Large intestine (tissue), 3 donors: Measurements from ENCODE around the gene CKS1B. TPM values are rescaled to one million over a fixed set of nuclear protein-coding genes. Genes with fewer than 3 reads are reported as not detected.

Experiments used
- DNase-seq, 2 donors: peaks; one replicate each; pipeline versions ENCODE4 v3.0.0 to v3.0.0-alpha.2; 2013
- H3K27ac ChIP-seq: one replicate; pipeline ENCODE4 v1.5.1; 2013; ENCODE audit warnings: low read length
- H3K27me3 ChIP-seq: 2 replicates; pipeline ENCODE4 v1.6.1; 2013; ENCODE audit warnings: low read length; ENCODE audit not compliant: control insufficient read depth, insufficient read depth
- H3K36me3 ChIP-seq: 2 replicates; pipeline ENCODE4 v1.6.1; 2013; ENCODE audit warnings: low read length; ENCODE audit not compliant: control insufficient read depth, insufficient read depth
- H3K4me1 ChIP-seq: one replicate; pipeline ENCODE4 v1.6.1; 2013; ENCODE audit warnings: low read length; ENCODE audit not compliant: control insufficient read depth, insufficient read depth
- H3K4me3 ChIP-seq: one replicate; pipeline ENCODE4 v1.5.1; 2013; ENCODE audit warnings: low read length
- H3K9me3 ChIP-seq: one replicate; pipeline ENCODE4 v1.6.1; 2013; ENCODE audit warnings: mild to moderate bottlenecking, low read depth, low read length, moderate library complexity; ENCODE audit not compliant: control insufficient read depth
- WGBS: methylation state at CpG from one replicate; pipeline ENCODE4 v1.1.5; 2013; ENCODE audit warnings: low lambda C conversion rate; ENCODE audit not compliant: insufficient coverage; 5-methylcytosine and 5-hydroxymethylcytosine counted together
- polyA plus RNA-seq: library from polyadenylated mRNA; unstranded; fragments of 120-200 nt; gene quantifications from one replicate; pipeline ENCODE4 v1.2.1, GENCODE V29; 2013

Gene CKS1B
- polyA plus RNA-seq, 1 donor = 65.6 TPM

GRCh38 chr1:155009221-155009711 lies 34.8 kb downstream of the CKS1B start:
- no CpG with 5 or more reads among the region's 12 CpGs for WGBS
- no peaks in the 10 kb centered on the region for H3K27me3 ChIP-seq
- no peak for DNase-seq
- peaks cover 98% of the 10 kb centered on the region for H3K4me1 ChIP-seq
- H3K27ac ChIP-seq = peak overlapping the region; percentile 69
- peak overlapping the region; percentile 25 for H3K4me3 ChIP-seq
- H3K9me3 ChIP-seq = no peaks in the 10 kb centered on the region
- peaks cover 38% of the 10 kb centered on the region for H3K36me3 ChIP-seq

DNA sequence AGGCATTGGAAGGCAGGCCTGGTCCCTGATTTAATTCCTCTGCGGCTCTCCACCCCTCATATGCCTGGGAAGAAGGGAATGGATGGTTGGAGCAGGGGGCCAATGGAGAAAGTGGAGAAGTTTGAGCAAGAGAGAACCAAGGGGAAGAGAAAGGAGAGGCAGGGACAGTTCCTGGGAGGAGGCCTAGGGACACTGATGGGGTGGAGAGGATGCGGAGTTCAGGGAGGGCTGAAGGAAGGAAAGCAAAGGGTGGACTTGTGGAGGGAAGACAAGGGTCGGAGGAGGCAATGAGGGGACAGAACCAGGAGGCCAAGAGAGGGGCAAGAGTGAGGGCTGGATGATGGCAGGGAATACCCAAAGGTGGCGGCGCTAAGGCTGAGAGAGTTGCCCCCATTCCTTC lies 35.3 kb downstream of the CKS1B start:
- no peak overlapping the region for H3K27ac ChIP-seq

GRCh38 chr1:155010211-155010918 lies 35.9 kb downstream of the CKS1B start:
- WGBS = no CpG with 5 or more reads among the region's 11 CpGs
- H3K27ac ChIP-seq = no peak overlapping the region
- no peaks in the 10 kb centered on the region for H3K9me3 ChIP-seq
- H3K36me3 ChIP-seq = peaks cover 46% of the 10 kb centered on the region
- no peak for DNase-seq
- H3K4me3 ChIP-seq = no peak overlapping the region
- peaks cover 88% of the 10 kb centered on the region for H3K4me1 ChIP-seq
- no peaks in the 10 kb centered on the region for H3K27me3 ChIP-seq

More for the DNA sequence above, 35.3 kb downstream of the CKS1B start:
- Histone ChIP-seq H3K36me3 (peaks cover 41% of the 10 kb centered on the region), H3K27me3 (no peaks in the 10 kb centered on the region), H3K4me1 (peaks cover 94% of the 10 kb centered on the region), H3K4me3 (no peak overlapping the region), H3K9me3 (no peaks in the 10 kb centered on the region)
- 100% methylated on average over 1 of the region's 5 CpGs for WGBS
- DNase-seq = no peak

DNA sequence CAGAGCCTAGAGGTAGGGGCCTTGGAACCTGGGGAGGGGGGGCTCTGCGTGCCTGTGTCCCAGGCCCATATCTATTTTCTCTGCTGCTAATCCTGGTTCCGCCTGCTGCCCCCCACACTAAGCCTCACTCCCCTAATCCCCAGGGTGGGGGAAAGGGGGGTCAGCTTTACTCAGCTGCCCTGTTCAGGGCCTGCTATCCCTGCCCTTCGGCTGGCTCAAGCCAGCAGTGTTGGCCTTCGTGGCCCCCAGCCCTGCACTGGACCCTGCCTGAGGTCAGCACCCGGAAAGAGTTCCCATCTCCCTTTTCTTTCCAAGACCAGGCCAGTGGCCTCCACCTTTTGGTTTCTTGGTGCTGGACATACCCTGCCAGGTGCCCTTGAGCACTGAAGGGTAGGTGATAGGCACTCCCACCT lies 36.5 kb downstream of the CKS1B start:
- Histone ChIP-seq H3K36me3 (peaks cover 49% of the 10 kb centered on the region), H3K9me3 (no peaks in the 10 kb centered on the region), H3K4me3 (no peak overlapping the region)

DNA sequence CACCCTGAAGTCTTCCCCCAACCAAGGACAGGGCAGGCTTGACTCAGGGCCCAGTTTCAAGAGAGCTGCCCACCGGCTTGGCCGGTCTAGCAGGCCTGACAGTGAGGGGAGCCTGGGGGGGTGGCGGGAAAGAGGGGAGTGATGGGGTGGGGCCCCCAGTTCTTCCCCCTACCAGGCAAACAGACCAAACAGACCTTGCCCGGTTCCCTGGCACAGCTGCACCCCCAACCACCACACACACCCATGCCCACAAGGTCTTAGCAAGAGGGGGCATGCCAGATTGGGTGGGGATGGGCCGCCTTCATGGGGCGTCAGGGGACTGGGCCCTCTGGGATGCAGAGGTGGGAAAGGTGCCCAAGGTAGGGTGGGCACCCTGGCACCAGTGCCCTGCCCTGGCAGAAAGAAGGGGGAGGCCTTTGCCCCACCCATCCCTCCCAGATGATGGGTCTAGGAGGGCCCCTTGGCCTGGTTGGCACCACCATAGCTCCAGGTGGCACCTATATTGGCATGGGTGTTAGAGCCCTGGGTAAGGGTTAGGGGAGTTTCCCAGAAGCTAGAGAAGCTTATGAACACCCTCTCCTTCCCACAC lies 37.0 kb downstream of the CKS1B start:
- no CpG with 5 or more reads among the region's 6 CpGs for WGBS
- H3K4me3 ChIP-seq = no peak overlapping the region
- DNase-seq = no peak
- H3K9me3 ChIP-seq = no peaks in the 10 kb centered on the region
- H3K4me1 ChIP-seq = peaks cover 79% of the 10 kb centered on the region
- H3K27ac ChIP-seq = peak overlapping the region; percentile 56
- no peaks in the 10 kb centered on the region for H3K27me3 ChIP-seq
- H3K36me3 ChIP-seq = peaks cover 50% of the 10 kb centered on the region

More for the DNA sequence above, 36.5 kb downstream of the CKS1B start:
- no CpG with 5 or more reads among the region's 5 CpGs for WGBS
- Histone ChIP-seq H3K27ac (no peak overlapping the region), H3K27me3 (no peaks in the 10 kb centered on the region), H3K4me1 (peaks cover 82% of the 10 kb centered on the region)
- DNase-seq = no peak

GRCh38 chr1:155012026-155012546 lies 37.6 kb downstream of the CKS1B start:
- Histone ChIP-seq H3K36me3 (peaks cover 54% of the 10 kb centered on the region), H3K9me3 (no peaks in the 10 kb centered on the region), H3K4me3 (no peak overlapping the region), H3K27me3 (no peaks in the 10 kb centered on the region), H3K27ac (peak overlapping the region; percentile 56), H3K4me1 (peaks cover 79% of the 10 kb centered on the region)
- peak; percentile 50 to 82 for DNase-seq
- WGBS = no CpG with 5 or more reads among the region's 9 CpGs

DNA sequence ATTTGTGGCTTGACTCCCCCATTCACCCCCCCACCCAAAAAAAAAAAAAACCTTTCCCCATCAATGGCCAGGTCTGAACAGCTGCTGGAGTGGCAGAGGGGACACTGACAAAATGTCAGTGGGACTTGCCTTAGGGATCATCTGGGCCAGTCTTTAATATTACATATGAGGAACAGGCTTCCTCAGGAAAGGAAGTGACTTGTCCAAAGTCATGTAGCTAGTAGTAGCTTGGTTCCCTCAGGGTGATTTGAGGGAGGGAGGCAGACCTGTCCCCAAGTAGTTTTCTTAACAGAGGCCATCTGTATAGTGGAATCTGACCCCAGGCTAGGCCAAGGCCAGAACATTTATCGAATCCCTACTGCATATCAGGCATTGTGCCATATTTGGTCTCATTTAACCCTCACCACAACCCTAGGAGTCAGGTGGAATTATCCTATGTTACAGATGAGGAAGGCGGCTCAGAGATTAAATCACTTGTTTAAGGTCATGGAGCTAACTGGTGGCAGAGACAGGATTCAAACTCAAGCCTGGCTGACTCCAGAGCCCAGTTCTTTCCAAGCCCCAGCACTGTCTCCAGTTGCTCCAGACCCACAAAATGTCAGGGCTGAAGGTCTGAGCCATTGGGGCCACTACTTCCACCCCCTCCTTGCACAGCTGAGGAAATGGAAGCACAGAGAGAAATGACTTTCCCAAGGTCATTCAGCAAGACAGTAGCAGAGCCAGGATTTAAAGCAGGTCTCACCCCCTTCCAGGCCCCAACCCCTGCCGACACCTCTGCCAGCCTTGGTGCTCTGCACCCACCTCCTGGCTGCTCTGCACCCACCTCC lies 38.5 kb downstream of the CKS1B start:
- Histone ChIP-seq H3K27me3 (no peaks in the 10 kb centered on the region), H3K4me3 (no peak overlapping the region), H3K36me3 (peaks cover 54% of the 10 kb centered on the region), H3K27ac (peak overlapping the region; percentile 56), H3K9me3 (no peaks in the 10 kb centered on the region), H3K4me1 (peaks cover 77% of the 10 kb centered on the region)
- no peak for DNase-seq
- WGBS = no CpG with 5 or more reads among the region's 3 CpGs

DNA sequence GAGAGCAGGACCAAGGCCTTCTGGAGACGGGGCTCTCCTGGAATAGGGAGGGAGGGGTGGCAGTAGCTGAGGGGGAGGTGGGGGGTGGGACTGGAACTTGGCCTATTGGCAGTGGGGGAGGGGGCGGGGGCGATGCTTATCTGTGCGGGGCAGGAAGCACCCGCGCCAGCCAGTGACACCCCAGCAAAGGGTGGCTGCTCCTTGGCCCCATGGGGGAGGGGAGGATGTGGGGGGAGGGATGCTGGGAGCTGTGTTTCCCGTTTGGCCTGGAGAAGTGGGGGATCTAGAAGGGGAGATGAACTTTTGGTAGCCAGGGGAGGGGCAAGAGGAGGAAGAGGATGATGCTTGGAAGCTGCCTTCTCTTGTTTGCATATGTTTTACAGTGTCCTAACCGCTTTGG lies 39.2 kb downstream of the CKS1B start:
- no CpG with 5 or more reads among the region's 8 CpGs for WGBS
- no peaks in the 10 kb centered on the region for H3K9me3 ChIP-seq
- H3K27me3 ChIP-seq = no peaks in the 10 kb centered on the region
- H3K4me3 ChIP-seq = no peak overlapping the region
- peaks cover 54% of the 10 kb centered on the region for H3K36me3 ChIP-seq
- peaks cover 76% of the 10 kb centered on the region for H3K4me1 ChIP-seq
- H3K27ac ChIP-seq = peak overlapping the region; percentile 18
- DNase-seq = no peak

GRCh38 chr1:155014709-155015508 lies 40.4 kb downstream of the CKS1B start:
- Histone ChIP-seq H3K4me3 (no peak overlapping the region), H3K27me3 (no peaks in the 10 kb centered on the region), H3K36me3 (peaks cover 54% of the 10 kb centered on the region), H3K9me3 (no peaks in the 10 kb centered on the region), H3K27ac (no peak overlapping the region), H3K4me1 (peaks cover 69% of the 10 kb centered on the region)
- DNase-seq = no peak
- WGBS = no CpG with 5 or more reads among the region's 31 CpGs
